Neural crest cell (in vitro differentiated cells): Measurements from ENCODE around the gene PAX7. TPM values are rescaled to one million over a fixed set of nuclear protein-coding genes. Genes with fewer than 3 reads are reported as not detected.

Experiments used
- DNase-seq: peaks from one replicate; pipeline ENCODE4 v3.0.0; 2021; ENCODE audit warnings: low read depth, mixed read lengths, low spot score
- H3K27ac Mint-ChIP-seq: one replicate; pipeline ENCODE4 v1.8.0; 2021; ENCODE audit warnings: mild to moderate bottlenecking, mixed read lengths; ENCODE audit not compliant: unreplicated experiment
- H3K27me3 Mint-ChIP-seq: 2 replicates; pipeline ENCODE4 v1.8.0; 2021; ENCODE audit warnings: low read depth, mild to moderate bottlenecking, mixed read lengths
- H3K36me3 Mint-ChIP-seq: 2 replicates; pipeline ENCODE4 v1.8.0; 2021; ENCODE audit warnings: low read depth, mild to moderate bottlenecking, mixed read lengths
- H3K4me1 Mint-ChIP-seq: 2 replicates; pipeline ENCODE4 v1.8.0; 2021; ENCODE audit warnings: mixed read lengths
- H3K4me3 Mint-ChIP-seq: one replicate; pipeline ENCODE4 v1.8.0; 2021; ENCODE audit warnings: mild to moderate bottlenecking, mixed read lengths
- H3K9me3 Mint-ChIP-seq: 2 replicates; pipeline ENCODE4 v1.8.0; 2021; ENCODE audit warnings: mixed read lengths
- total RNA-seq: library from RNA; stranded (reverse); gene quantifications from 2 replicates; pipeline ENCODE4 v1.2.1, GENCODE V29; 2021
- TF ChIP-seq, protein P1 (sequence below): fragments of 200-600 bp; sonication (generic); conservative IDR thresholded peaks from 2 replicates; pipeline ENCODE4 v1.5.0; 2021; ENCODE audit warnings: antibody characterized with exemption, mild to moderate bottlenecking

The PAX7 gene
- total RNA-seq, 1 donor from 2014 or later = 10.9 TPM

DNA sequence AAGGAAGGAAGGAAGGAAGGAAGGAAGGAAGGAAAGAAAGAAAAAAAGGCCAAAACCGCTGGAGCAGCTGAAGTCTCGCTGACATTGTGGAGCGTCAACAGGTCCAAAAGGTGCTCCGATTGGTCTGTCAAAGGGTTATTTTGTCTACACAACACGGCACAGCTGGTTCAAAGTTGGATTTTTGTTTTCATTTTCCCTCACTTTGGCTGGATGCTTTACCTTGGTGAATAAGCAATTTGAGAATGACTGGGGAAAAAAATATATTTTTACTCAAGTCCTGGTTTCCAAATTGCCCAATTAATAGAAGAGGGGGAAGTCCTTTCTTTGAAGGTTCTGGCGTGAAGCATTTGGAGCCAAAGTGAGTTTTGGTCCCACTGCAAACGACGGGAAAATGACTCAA lies 19.3 kb upstream of the PAX7 start:
- TF ChIP-seq, protein P1, sequence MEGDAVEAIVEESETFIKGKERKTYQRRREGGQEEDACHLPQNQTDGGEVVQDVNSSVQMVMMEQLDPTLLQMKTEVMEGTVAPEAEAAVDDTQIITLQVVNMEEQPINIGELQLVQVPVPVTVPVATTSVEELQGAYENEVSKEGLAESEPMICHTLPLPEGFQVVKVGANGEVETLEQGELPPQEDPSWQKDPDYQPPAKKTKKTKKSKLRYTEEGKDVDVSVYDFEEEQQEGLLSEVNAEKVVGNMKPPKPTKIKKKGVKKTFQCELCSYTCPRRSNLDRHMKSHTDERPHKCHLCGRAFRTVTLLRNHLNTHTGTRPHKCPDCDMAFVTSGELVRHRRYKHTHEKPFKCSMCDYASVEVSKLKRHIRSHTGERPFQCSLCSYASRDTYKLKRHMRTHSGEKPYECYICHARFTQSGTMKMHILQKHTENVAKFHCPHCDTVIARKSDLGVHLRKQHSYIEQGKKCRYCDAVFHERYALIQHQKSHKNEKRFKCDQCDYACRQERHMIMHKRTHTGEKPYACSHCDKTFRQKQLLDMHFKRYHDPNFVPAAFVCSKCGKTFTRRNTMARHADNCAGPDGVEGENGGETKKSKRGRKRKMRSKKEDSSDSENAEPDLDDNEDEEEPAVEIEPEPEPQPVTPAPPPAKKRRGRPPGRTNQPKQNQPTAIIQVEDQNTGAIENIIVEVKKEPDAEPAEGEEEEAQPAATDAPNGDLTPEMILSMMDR = no peak
- Mint-ChIP-seq H3K27ac (no peak overlapping the region), H3K36me3 (no peaks in the 10 kb centered on the region), H3K9me3 (no peaks in the 10 kb centered on the region), H3K4me3 (no peak overlapping the region), H3K4me1 (no peaks in the 10 kb centered on the region), H3K27me3 (peaks cover 69% of the 10 kb centered on the region)
- no peak for DNase-seq

DNA sequence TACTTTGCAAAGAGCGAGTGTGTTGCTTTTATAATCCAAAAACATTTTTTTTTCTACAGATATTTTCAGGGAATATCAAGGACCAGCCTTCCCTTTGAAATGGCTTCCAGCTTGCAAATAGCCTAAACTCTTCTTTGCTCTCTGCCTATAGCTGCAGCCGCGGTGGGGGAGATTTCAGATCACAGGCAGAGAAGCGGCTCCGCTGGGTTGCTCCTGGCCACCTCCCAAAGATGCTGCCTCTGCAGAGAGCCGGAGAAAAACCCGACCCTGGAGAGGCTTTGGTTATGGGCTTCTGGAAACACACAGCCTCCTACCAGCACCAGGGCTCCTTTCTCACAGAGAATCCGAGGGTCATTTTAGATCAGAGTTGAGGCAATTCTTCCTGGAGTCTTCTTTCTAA lies 18.6 kb upstream of the PAX7 start:
- TF ChIP-seq, protein P1 = no peak
- Mint-ChIP-seq H3K9me3 (no peaks in the 10 kb centered on the region), H3K4me3 (no peak overlapping the region), H3K36me3 (no peaks in the 10 kb centered on the region), H3K4me1 (no peaks in the 10 kb centered on the region), H3K27ac (no peak overlapping the region), H3K27me3 (peaks cover 77% of the 10 kb centered on the region)
- DNase-seq = no peak

DNA sequence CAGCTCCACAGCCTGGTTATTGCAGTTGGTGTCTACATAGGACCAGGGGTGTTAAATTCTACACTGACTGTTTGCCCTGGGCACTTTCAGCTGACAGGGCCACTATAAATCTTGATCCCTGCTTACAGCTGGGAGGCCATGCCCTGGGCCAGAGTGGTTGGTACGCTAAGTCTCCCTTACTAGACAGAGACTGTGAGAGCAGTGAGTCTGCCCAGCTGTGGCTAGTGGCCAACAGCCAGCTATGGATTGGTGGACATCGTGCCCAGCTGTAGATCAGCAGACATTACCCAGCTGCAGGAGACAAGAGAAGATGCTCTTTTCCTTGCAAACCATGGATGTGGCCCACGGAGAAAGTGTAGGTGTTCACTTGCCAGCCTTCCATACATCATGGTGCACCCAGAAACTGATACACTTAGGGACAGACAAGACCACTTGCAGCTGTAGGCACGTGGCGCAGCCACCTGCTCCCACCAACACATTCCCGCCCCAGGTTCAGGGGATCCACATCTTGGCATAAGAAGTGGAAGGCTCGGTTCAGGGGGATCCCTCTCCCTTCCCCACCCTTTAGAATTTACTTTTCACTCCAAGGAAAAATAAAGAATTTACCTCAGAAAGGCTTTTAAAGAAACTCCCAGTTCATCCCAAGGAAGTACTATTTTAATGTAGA lies 16.4 kb upstream of the PAX7 start:
- Mint-ChIP-seq H3K4me3 (no peak overlapping the region), H3K9me3 (no peaks in the 10 kb centered on the region), H3K27me3 (peaks cover 78% of the 10 kb centered on the region), H3K4me1 (no peaks in the 10 kb centered on the region), H3K27ac (no peak overlapping the region), H3K36me3 (no peaks in the 10 kb centered on the region)
- TF ChIP-seq, protein P1 = no peak
- no peak for DNase-seq

- H3K27ac Mint-ChIP-seq = no peak overlapping the region
- DNase-seq = no peak
- no peaks in the 10 kb centered on the region for H3K36me3 Mint-ChIP-seq
- TF ChIP-seq, protein P1 = no peak
- H3K4me1 Mint-ChIP-seq = no peaks in the 10 kb centered on the region
- peaks cover 94% of the 10 kb centered on the region for H3K27me3 Mint-ChIP-seq
- H3K9me3 Mint-ChIP-seq = no peaks in the 10 kb centered on the region
- H3K4me3 Mint-ChIP-seq = no peak overlapping the region
Observed at GRCh38 chr1:18618546-18619466, 11.8 kb upstream of the PAX7 start.

DNA sequence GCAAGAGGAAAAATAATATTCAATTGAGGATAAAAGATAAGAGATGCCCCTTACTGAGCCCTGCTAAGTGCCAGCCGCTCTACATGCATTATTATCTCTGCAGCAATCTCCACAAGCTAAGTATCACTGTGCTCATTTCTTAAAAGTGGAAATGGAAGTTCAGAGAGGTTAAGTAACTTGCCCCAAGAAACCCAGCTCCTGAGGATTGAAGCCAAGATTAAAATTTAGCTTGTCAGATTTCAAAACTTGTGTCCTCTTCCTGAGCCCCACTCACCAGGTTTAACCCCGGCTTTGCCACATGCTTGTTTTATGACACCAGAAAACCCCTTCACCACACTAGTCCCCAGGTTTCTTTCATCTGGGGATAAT lies 11.2 kb upstream of the PAX7 start:
- no peaks in the 10 kb centered on the region for H3K4me1 Mint-ChIP-seq

More for the DNA sequence above, 11.2 kb upstream of the PAX7 start:
- Mint-ChIP-seq H3K36me3 (no peaks in the 10 kb centered on the region), H3K27me3 (peaks cover 94% of the 10 kb centered on the region), H3K27ac (no peak overlapping the region), H3K4me3 (no peak overlapping the region), H3K9me3 (no peaks in the 10 kb centered on the region)
- TF ChIP-seq, protein P1 = no peak
- no peak for DNase-seq
